Measurements from ENCODE around the gene UNKL. TPM values are rescaled to one million over a fixed set of nuclear protein-coding genes. Genes with fewer than 3 reads are reported as not detected.

The UNKL gene
- total RNA-seq, 1 experiment from 2014 or later, result 32.0 TPM

DNA sequence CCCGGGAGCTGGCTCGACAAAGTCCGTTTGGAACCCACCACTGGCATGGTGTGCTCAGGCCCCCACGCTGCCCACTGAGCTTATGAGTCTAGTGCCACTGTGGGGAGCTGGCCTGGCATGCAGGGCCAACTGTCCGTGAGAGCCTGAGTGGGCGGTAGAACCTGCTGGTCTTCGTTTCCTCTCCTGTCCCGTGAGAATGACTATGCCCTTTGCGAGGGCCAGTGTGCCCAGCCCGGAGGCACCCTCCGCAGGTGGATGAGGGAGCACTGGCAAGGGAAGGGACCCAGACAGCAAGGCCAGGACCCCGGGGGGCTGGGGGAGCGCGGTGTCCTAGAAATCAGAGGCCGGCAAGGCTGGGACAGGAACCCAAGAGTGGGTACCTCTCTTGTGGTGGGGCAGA is 77.9 kb downstream of the UNKL start:
- H3K4me1 Mint-ChIP-seq, result peaks cover 7 to 16% of the 10 kb centered on the region in 2 experiments; a peak in 3 of 4 replicates
- DNase-seq, result no peak
- TF ChIP-seq, protein P1, sequence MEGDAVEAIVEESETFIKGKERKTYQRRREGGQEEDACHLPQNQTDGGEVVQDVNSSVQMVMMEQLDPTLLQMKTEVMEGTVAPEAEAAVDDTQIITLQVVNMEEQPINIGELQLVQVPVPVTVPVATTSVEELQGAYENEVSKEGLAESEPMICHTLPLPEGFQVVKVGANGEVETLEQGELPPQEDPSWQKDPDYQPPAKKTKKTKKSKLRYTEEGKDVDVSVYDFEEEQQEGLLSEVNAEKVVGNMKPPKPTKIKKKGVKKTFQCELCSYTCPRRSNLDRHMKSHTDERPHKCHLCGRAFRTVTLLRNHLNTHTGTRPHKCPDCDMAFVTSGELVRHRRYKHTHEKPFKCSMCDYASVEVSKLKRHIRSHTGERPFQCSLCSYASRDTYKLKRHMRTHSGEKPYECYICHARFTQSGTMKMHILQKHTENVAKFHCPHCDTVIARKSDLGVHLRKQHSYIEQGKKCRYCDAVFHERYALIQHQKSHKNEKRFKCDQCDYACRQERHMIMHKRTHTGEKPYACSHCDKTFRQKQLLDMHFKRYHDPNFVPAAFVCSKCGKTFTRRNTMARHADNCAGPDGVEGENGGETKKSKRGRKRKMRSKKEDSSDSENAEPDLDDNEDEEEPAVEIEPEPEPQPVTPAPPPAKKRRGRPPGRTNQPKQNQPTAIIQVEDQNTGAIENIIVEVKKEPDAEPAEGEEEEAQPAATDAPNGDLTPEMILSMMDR (conservative IDR thresholded peaks at IDR 0.05), result no peak
- H3K4me2 ChIP-seq (ENCODE audit: insufficient read depth, insufficient read length, low read length), result no peak overlapping the region
- H3K79me1 ChIP-seq (ENCODE audit: insufficient read depth, low read depth, low read length, poor library complexity, severe bottlenecking), result no peaks in the 10 kb centered on the region
- WGBS (ENCODE audit: extremely low coverage, insufficient read length, low lambda C conversion rate), result no CpG with 5 or more reads among the region's 15 CpGs
- no peaks in the 10 kb centered on the region for H3K4me1 ChIP-seq (ENCODE audit: insufficient read depth, low read length)
- H3T11ph ChIP-seq (ENCODE audit: low read length), result no peak overlapping the region
- peaks cover 20% of the 10 kb centered on the region for H3K23me2 ChIP-seq (ENCODE audit: insufficient read length, low read depth, low read length, poor library complexity, severe bottlenecking)
- H3K23ac ChIP-seq (ENCODE audit: insufficient read length, low read depth, low read length), result no peak overlapping the region
- no peaks in the 10 kb centered on the region for H3K79me2 ChIP-seq (ENCODE audit: insufficient read depth, low read length)
- no peak overlapping the region for H3K4me3 Mint-ChIP-seq
- no peak overlapping the region for H4K91ac ChIP-seq (ENCODE audit: insufficient read length, low read depth, low read length)
- H2AFZ ChIP-seq (ENCODE audit: low read length), result no peak overlapping the region
- H3K27ac Mint-ChIP-seq, result no peak overlapping the region
- no peaks in the 10 kb centered on the region for H3K36me3 Mint-ChIP-seq (ENCODE audit: insufficient read depth in 1 of 3, low read depth in 3 of 3)
- no peak overlapping the region for H2BK120ac ChIP-seq (ENCODE audit: low read depth, low read length, poor library complexity, severe bottlenecking)
- peaks cover 52% of the 10 kb centered on the region for H3K27me3 Mint-ChIP-seq (ENCODE audit: low read depth)
- H3K18ac ChIP-seq (ENCODE audit: insufficient read length, low read depth, low read length), result no peak overlapping the region
- H2BK12ac ChIP-seq (ENCODE audit: insufficient read length, low read depth, low read length), result no peak overlapping the region
- no peak overlapping the region for H2BK15ac ChIP-seq (ENCODE audit: low read depth, low read length)
- no peak overlapping the region for H3K27ac ChIP-seq (ENCODE audit: insufficient read length, low read depth, low read length)
- no peak overlapping the region for H3K9ac ChIP-seq (ENCODE audit: extremely low read depth, insufficient read length, low read length)
- H4K5ac ChIP-seq (ENCODE audit: insufficient read length, low read depth, low read length), result no peak overlapping the region
- H3K4ac ChIP-seq (ENCODE audit: low read depth, low read length), result no peak overlapping the region
- no peak overlapping the region for H2BK5ac ChIP-seq (ENCODE audit: insufficient read length, low read length)
- H3K9me3 Mint-ChIP-seq, result no peaks in the 10 kb centered on the region
- no peak overlapping the region for H2BK20ac ChIP-seq (ENCODE audit: low read depth, low read length, poor library complexity, severe bottlenecking)
- H2AK5ac ChIP-seq (ENCODE audit: insufficient read length, low read length), result no peak overlapping the region
- no peak overlapping the region for H3K14ac ChIP-seq (ENCODE audit: insufficient read depth, low read length)
- no peak overlapping the region for H4K8ac ChIP-seq (replicated peaks; ENCODE audit: insufficient read length, low read depth, low read length)
- peaks cover 16% of the 10 kb centered on the region; the same call in 1 of the 2 replicates for H3K27me3 ChIP-seq (ENCODE audit: insufficient read depth, low read length)
- no peaks in the 10 kb centered on the region for H4K20me1 ChIP-seq (ENCODE audit: control insufficient read depth, insufficient read depth, insufficient read length)
- H3K9me3 ChIP-seq (ENCODE audit: control insufficient read depth, low read depth, low read length), result no peaks in the 10 kb centered on the region
- H3K56ac ChIP-seq (ENCODE audit: insufficient read length, low read depth, low read length), result no peak overlapping the region
